ENCODE measurements around the gene C11orf86.
A peak's percentile ranks its signal among the peaks of the same experiment; 100 is the strongest.

GRCh38 chr11:67006029-67006884 lies 31.2 kb downstream of the C11orf86 start:
- TF ChIP-seq CTCF (IDR thresholded peaks at IDR 0.05 in 2 of 3, conservative IDR thresholded peaks at IDR 0.05 in 1 of 3; ENCODE audit: borderline replicate concordance in 1 of 3, insufficient read depth in 1 of 3, low read depth in 2 of 3, low read length in 2 of 3) (no peak), POLR2A (IDR thresholded peaks at IDR 0.05; ENCODE audit: borderline replicate concordance, extremely low read depth, insufficient read depth, insufficient read length) (peak; percentile 28), EZH2phosphoT487 (IDR thresholded peaks at IDR 0.05; ENCODE audit: borderline replicate concordance) (no peak), POLR2AphosphoS5 (IDR thresholded peaks at IDR 0.05; ENCODE audit: low read depth, low read length) (no peak; the same call in 1 of the 2 replicates)
